ENCODE results near the gene CDK12. TPM values are rescaled to one million over a fixed set of nuclear protein-coding genes. Genes with fewer than 3 reads are reported as not detected.

The CDK12 gene
- total and polyA plus RNA-seq, 7 donors = 5.4 to 46.0 (median 24.3) TPM

DNA sequence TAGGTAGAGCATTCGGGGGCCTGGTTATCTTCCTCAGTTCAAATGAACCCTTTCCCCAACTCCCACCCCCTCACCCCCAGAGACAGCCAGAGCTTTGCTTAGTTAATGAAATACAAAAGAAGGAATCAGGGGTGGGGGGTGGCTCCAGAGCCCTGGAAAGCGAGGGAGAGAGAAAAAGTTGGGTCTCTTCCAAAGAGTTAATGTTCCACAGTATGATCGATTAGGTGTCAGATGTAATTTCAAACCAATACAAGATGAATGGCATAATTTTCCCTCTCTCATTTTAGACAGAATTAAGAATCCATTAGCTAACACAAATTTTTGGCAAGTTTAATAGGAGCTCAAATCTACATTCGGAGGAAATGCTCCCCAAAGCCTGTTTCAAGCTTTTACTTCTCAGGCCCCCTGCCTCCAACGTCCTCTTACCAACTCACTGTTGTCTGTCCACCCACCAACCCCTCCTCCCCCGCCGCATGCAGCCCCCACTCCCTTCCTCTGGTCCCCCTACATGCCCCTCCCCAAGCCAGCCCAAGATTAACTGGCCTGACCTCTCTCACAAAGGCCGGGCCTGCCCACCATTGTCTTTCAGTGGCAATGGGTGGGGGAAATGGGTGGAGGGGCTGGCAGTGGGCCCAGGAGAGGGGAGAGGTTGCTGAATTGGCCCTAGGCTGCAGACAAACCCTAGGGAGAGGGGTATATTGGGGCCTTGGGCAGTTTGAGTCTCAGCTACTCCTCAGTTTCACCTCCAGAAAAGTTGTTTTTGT lies 118.2 kb downstream of the CDK12 start:
- TF ChIP-seq POLR2A (IDR thresholded peaks at IDR 0.05) (no peak), POLR2AphosphoS5 (IDR thresholded peaks at IDR 0.05) (no peak), CTCF (IDR thresholded peaks at IDR 0.05) (no peak), EP300 (IDR thresholded peaks at IDR 0.05) (no peak)
- H3K36me3 ChIP-seq = no peaks in the 10 kb centered on the region
- WGBS, 2 donors = 65 to 70% methylated on average over 8 of the region's 8 CpGs
- no peak overlapping the region for H3K4me3 ChIP-seq
- H3K9me3 ChIP-seq = no peaks in the 10 kb centered on the region
- no peak for DNase-seq
- no peaks in the 10 kb centered on the region for H3K27me3 ChIP-seq
- H3K27ac ChIP-seq = no peak overlapping the region
- H3K4me1 ChIP-seq = no peaks in the 10 kb centered on the region
- intact Hi-C loops (cut with DNase I) = no loop called here

- no peak overlapping the region for H3K4me3 ChIP-seq
- H3K9me3 ChIP-seq = no peaks in the 10 kb centered on the region
- no peak overlapping the region for H3K27ac ChIP-seq
- TF ChIP-seq POLR2A (IDR thresholded peaks at IDR 0.05) (no peak), CTCF (IDR thresholded peaks at IDR 0.05) (no peak), POLR2AphosphoS5 (IDR thresholded peaks at IDR 0.05) (no peak), EP300 (IDR thresholded peaks at IDR 0.05) (no peak)
- DNase-seq = no peak
- intact Hi-C loops (cut with DNase I) = no loop called here
- H3K36me3 ChIP-seq = no peaks in the 10 kb centered on the region
- no peaks in the 10 kb centered on the region for H3K27me3 ChIP-seq
- H3K4me1 ChIP-seq = no peaks in the 10 kb centered on the region
- 87 to 91% methylated on average over 7 of the region's 7 CpGs for WGBS, 2 donors
These were observed 118.8 kb downstream of the CDK12 start for GRCh38 chr17:39580082-39580468.

- Histone ChIP-seq H3K27ac (no peak overlapping the region), H3K9me3 (no peaks in the 10 kb centered on the region), H3K4me3 (no peak overlapping the region), H3K27me3 (no peaks in the 10 kb centered on the region), H3K36me3 (no peaks in the 10 kb centered on the region), H3K4me1 (no peaks in the 10 kb centered on the region)
- intact Hi-C loops (cut with DNase I) = no loop called here
- DNase-seq = no peak
- TF ChIP-seq EP300 (IDR thresholded peaks at IDR 0.05) = no peak
- TF ChIP-seq POLR2A (IDR thresholded peaks at IDR 0.05) = no peak
- no peak for TF ChIP-seq CTCF (IDR thresholded peaks at IDR 0.05)
- TF ChIP-seq POLR2AphosphoS5 (IDR thresholded peaks at IDR 0.05) = no peak
- 89 to 92% methylated on average over 20 of the region's 20 CpGs for WGBS, 2 donors
These were observed 119.9 kb downstream of the CDK12 start for GRCh38 chr17:39581071-39581758.

GRCh38 chr17:39581759-39582085 lies 120.4 kb downstream of the CDK12 start:
- Histone ChIP-seq H3K27me3 (no peaks in the 10 kb centered on the region), H3K36me3 (no peaks in the 10 kb centered on the region), H3K4me3 (no peak overlapping the region), H3K9me3 (no peaks in the 10 kb centered on the region), H3K27ac (no peak overlapping the region), H3K4me1 (no peaks in the 10 kb centered on the region)
- intact Hi-C loops (cut with DNase I) = no loop called here
- WGBS, 2 donors = 88 to 90% methylated on average over 4 of the region's 4 CpGs
- TF ChIP-seq CTCF (IDR thresholded peaks at IDR 0.05) (no peak), POLR2AphosphoS5 (IDR thresholded peaks at IDR 0.05) (no peak), POLR2A (IDR thresholded peaks at IDR 0.05) (no peak), EP300 (IDR thresholded peaks at IDR 0.05) (no peak)
- DNase-seq = no peak
